GM18511 (cell line): ENCODE measurements around the gene GLOD4.
"Not testable (repeated sequence)": the region's sequence is repeated elsewhere in the genome, so short reads cannot be mapped to it uniquely, and the experiment has no call there.

Source experiments
- ATAC-seq: cut with Tn5 transposase; IDR thresholded peaks from one replicate; pipeline ENCODE4 v1.9.1; 2021; ENCODE audit warnings: mild to moderate bottlenecking, moderate library complexity; ENCODE audit not compliant: unreplicated experiment

GLOD4 gene

GRCh38 chr17:781805-782731, at the start of gene GLOD4, which contains the start of gene MRM3:
Gene GLOD4 (minus strand): TSS chr17:782280. CDS start chr17:782255, 25 bp downstream.
Gene MRM3 (plus strand): TSS chr17:782353. CDS start chr17:782379, 26 bp downstream.
- ATAC-seq: peak; percentile 95

GRCh38 chr17:830950-831349, 48.9 kb upstream of the GLOD4 start:
- no peak for ATAC-seq

GRCh38 chr17:830381-830780, 48.3 kb upstream of the GLOD4 start:
- no peak for ATAC-seq

GRCh38 chr17:829614-830013, 47.5 kb upstream of the GLOD4 start:
- not testable (repeated sequence) for ATAC-seq

GRCh38 chr17:828761-829160, 46.7 kb upstream of the GLOD4 start:
- ATAC-seq: no peak

GRCh38 chr17:826778-827177, 44.7 kb upstream of the GLOD4 start:
- no peak for ATAC-seq

GRCh38 chr17:825216-825615, 43.1 kb upstream of the GLOD4 start:
- no peak for ATAC-seq

GRCh38 chr17:824378-824777, 42.3 kb upstream of the GLOD4 start:
- ATAC-seq: no peak

- no peak for ATAC-seq
Observed at GRCh38 chr17:823501-823902, 41.4 kb upstream of the GLOD4 start.

GRCh38 chr17:819251-819650, 37.2 kb upstream of the GLOD4 start:
- ATAC-seq: no peak

GRCh38 chr17:814371-814770, 32.3 kb upstream of the GLOD4 start:
- ATAC-seq: no peak

- no peak for ATAC-seq
Observed at GRCh38 chr17:812638-813204, 30.6 kb upstream of the GLOD4 start.

- ATAC-seq: no peak
Observed at GRCh38 chr17:811051-811784, 29.1 kb upstream of the GLOD4 start.

GRCh38 chr17:807523-808294, 25.6 kb upstream of the GLOD4 start:
- ATAC-seq: no peak

- no peak for ATAC-seq
Observed at GRCh38 chr17:806781-807522, 24.9 kb upstream of the GLOD4 start.

- ATAC-seq: no peak
Observed at GRCh38 chr17:806346-806745, 24.3 kb upstream of the GLOD4 start.

- not testable (repeated sequence) for ATAC-seq
Observed at GRCh38 chr17:805886-806285, 23.8 kb upstream of the GLOD4 start.

GRCh38 chr17:804541-805435, 22.7 kb upstream of the GLOD4 start:
- no peak for ATAC-seq
